Measurements from ENCODE around the gene DVL1. TPM values are rescaled to one million over a fixed set of nuclear protein-coding genes. Genes with fewer than 3 reads are reported as not detected.

The DVL1 gene
- total RNA-seq, 1 experiment from 2014 or later: 83.9 TPM

DNA sequence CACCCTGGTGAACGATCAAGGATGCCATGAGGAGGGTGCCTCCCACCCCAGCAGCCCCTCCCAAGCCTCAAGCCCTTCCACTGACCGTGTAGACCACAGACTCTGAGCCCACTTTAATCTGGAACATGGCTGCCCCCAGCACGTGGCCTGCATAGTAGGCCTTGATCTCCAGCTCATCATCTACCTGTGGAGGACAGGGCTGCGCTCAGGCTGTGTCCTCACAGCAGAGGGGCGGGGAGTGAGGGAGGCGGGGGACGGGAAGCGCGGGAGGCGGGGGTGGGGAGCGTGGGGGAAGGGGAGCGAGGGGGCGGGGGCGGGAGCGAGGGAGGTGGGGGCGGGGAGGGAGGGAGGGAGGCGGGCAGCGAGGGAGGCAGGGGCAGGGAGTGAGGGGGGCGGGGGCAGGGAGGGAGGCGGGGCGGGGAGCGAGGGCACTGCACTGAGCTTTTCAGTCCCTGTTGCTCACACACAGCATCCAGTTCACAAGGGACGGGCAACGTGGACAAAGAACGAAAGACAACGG, 33.7 kb downstream of the DVL1 start:
- intact Hi-C loops (cut with micrococcal nuclease; ENCODE audit: unreplicated experiment): no loop called here
- Mint-ChIP-seq H3K36me3 (ENCODE audit: insufficient read depth, unreplicated experiment) (peaks cover 78% of the 10 kb centered on the region), H3K27ac (ENCODE audit: unreplicated experiment) (no peak overlapping the region), H3K4me3 (ENCODE audit: low read depth, unreplicated experiment) (no peak overlapping the region), H3K27me3 (ENCODE audit: unreplicated experiment) (no peaks in the 10 kb centered on the region), H3K9me3 (ENCODE audit: low read depth, unreplicated experiment) (no peaks in the 10 kb centered on the region), H3K4me1 (ENCODE audit: low read depth, unreplicated experiment) (peaks cover 8% of the 10 kb centered on the region)
- CTCF ChIA-PET: no interaction called here
- no peak for DNase-seq
- no TSS peak for BruUV-seq (replicated peaks)
- no peak for TF ChIP-seq CTCF (IDR thresholded peaks at IDR 0.05; ENCODE audit: unreplicated experiment)

DNA sequence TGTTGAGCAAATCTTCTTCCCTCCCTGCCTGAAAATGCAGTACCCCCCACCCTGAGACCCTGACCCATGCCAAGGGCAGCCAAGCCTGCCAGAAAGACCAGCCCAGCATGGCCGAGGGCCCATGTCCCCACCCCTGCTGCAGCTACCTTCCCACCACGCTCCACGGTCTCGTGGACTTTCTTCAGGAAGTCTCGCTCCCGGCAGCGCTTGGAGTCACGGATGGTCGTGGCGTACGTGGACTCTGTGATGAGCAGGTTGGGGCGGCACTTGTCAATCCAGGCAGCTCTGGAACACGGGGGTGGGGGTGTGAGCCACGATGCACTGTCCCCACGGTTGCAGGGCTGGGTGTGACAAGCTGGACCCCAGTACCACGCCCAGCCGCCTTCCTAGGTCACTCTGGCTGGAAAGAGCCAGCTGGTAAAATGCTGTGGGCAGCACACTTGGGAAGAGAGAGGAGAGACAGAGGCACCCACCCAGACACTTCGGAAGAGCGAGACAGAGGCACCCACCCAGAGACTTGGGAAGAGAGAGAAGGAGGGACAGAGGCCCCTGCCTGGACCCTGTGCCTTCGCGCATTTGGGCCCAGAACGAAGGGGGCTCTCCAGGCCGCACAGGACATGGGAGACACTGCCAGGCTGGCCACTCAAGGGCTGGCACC, 34.4 kb downstream of the DVL1 start:
- DNase-seq: no peak
- Mint-ChIP-seq H3K4me3 (ENCODE audit: low read depth, unreplicated experiment) (no peak overlapping the region), H3K27ac (ENCODE audit: unreplicated experiment) (no peak overlapping the region), H3K9me3 (ENCODE audit: low read depth, unreplicated experiment) (no peaks in the 10 kb centered on the region), H3K36me3 (ENCODE audit: insufficient read depth, unreplicated experiment) (peaks cover 79% of the 10 kb centered on the region), H3K4me1 (ENCODE audit: low read depth, unreplicated experiment) (peaks cover 8% of the 10 kb centered on the region), H3K27me3 (ENCODE audit: unreplicated experiment) (no peaks in the 10 kb centered on the region)
- intact Hi-C loops (cut with micrococcal nuclease; ENCODE audit: unreplicated experiment): no loop called here
- CTCF ChIA-PET: no interaction called here
- no peak for TF ChIP-seq CTCF (IDR thresholded peaks at IDR 0.05; ENCODE audit: unreplicated experiment)
- no TSS peak for BruUV-seq (replicated peaks)

DNA sequence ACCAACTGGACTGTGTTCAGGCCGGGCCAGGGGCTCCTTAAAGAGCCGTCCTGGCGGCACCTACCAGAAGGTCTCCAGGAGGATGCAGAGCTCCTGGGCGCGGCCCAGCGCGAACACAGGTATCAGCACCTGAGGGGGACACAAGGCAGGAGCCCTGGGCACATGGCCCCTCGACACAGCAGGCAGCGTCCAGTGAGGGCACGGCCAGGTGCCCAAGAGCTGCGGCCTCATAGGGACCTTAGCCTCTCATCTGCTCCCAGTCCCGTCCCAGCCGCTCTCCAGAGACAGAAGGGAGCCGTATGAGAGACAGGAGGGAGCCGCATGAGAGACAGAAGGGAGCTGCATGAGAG, 35.0 kb downstream of the DVL1 start:
- Mint-ChIP-seq H3K36me3 (ENCODE audit: insufficient read depth, unreplicated experiment) (peaks cover 81% of the 10 kb centered on the region), H3K4me3 (ENCODE audit: low read depth, unreplicated experiment) (no peak overlapping the region), H3K27ac (ENCODE audit: unreplicated experiment) (no peak overlapping the region), H3K4me1 (ENCODE audit: low read depth, unreplicated experiment) (peaks cover 3% of the 10 kb centered on the region), H3K27me3 (ENCODE audit: unreplicated experiment) (no peaks in the 10 kb centered on the region), H3K9me3 (ENCODE audit: low read depth, unreplicated experiment) (no peaks in the 10 kb centered on the region)
- intact Hi-C loops (cut with micrococcal nuclease; ENCODE audit: unreplicated experiment): no loop called here
- CTCF ChIA-PET: no interaction called here
- DNase-seq: no peak
- BruUV-seq (replicated peaks): no TSS peak
- no peak for TF ChIP-seq CTCF (IDR thresholded peaks at IDR 0.05; ENCODE audit: unreplicated experiment)

GRCh38 chr1:1313500-1314236, 35.5 kb downstream of the DVL1 start:
- no peaks in the 10 kb centered on the region for H3K27me3 Mint-ChIP-seq (ENCODE audit: unreplicated experiment)
- no peaks in the 10 kb centered on the region for H3K9me3 Mint-ChIP-seq (ENCODE audit: low read depth, unreplicated experiment)
- no peak for DNase-seq
- H3K4me1 Mint-ChIP-seq (ENCODE audit: low read depth, unreplicated experiment): no peaks in the 10 kb centered on the region
- no peak overlapping the region for H3K4me3 Mint-ChIP-seq (ENCODE audit: low read depth, unreplicated experiment)
- peaks cover 82% of the 10 kb centered on the region for H3K36me3 Mint-ChIP-seq (ENCODE audit: insufficient read depth, unreplicated experiment)
- CTCF ChIA-PET: no interaction called here
- intact Hi-C loops (cut with micrococcal nuclease; ENCODE audit: unreplicated experiment): no loop called here
- H3K27ac Mint-ChIP-seq (ENCODE audit: unreplicated experiment): no peak overlapping the region
- TF ChIP-seq CTCF (IDR thresholded peaks at IDR 0.05; ENCODE audit: unreplicated experiment): no peak
- BruUV-seq (replicated peaks): no TSS peak
